Neural progenitor cell (in vitro differentiated cells): ENCODE measurements around the gene STAT3.

Source experiments
- EZH2 ChIP-seq: fragments of 200-600 bp; sonication (generic); IDR thresholded peaks from 2 replicates; pipeline ENCODE4 v1.6.1; 2017; ENCODE audit warnings: antibody characterized with exemption, mild to moderate bottlenecking, moderate library complexity
- EZH2phosphoT487 ChIP-seq: fragments of 200-600 bp; sonication (generic); IDR thresholded peaks from 2 replicates; pipeline ENCODE4 v1.6.1; 2017; ENCODE audit warnings: antibody characterized with exemption
- TF ChIP-seq, protein P1 (sequence below): fragments of 200-600 bp; sonication (generic); IDR thresholded peaks from 2 replicates; pipeline ENCODE4 v1.5.1; 2017; ENCODE audit warnings: antibody characterized with exemption, mild to moderate bottlenecking

DNA sequence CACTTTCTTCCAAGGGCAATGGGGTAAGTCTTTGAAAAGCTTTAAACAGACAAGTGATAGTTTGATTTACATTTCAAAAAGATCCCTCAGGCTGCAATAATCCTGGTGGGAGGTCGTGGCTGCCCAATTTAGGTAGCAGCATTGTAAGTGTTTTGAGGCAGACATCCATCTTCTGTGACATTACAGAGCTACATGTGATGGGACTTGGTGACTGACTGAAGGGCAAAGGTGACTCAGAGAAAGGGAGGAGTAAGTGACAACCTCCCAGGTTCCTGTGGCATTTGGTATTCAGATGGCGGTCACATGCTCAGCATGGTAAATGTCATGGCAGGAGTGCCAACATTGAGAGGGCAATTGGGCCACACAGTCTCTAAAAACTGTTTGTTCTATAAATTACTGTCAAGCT, 26.5 kb downstream of the STAT3 start:
- TF ChIP-seq EZH2 (no peak), EZH2phosphoT487 (no peak)
- TF ChIP-seq, protein P1, sequence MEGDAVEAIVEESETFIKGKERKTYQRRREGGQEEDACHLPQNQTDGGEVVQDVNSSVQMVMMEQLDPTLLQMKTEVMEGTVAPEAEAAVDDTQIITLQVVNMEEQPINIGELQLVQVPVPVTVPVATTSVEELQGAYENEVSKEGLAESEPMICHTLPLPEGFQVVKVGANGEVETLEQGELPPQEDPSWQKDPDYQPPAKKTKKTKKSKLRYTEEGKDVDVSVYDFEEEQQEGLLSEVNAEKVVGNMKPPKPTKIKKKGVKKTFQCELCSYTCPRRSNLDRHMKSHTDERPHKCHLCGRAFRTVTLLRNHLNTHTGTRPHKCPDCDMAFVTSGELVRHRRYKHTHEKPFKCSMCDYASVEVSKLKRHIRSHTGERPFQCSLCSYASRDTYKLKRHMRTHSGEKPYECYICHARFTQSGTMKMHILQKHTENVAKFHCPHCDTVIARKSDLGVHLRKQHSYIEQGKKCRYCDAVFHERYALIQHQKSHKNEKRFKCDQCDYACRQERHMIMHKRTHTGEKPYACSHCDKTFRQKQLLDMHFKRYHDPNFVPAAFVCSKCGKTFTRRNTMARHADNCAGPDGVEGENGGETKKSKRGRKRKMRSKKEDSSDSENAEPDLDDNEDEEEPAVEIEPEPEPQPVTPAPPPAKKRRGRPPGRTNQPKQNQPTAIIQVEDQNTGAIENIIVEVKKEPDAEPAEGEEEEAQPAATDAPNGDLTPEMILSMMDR: no peak
